Measurements from ENCODE around the gene METTL13.

METTL13 gene

GRCh38 chr1:171781176-171781875, at the start of gene METTL13:
Gene METTL13 (plus strand): TSS chr1:171781660. CDS start chr1:171781968, 308 bp downstream.
- peak; percentile 95 for FAIRE-seq

GRCh38 chr1:171736196-171736595, 45.3 kb upstream of the METTL13 start:
- FAIRE-seq (no peak), DNase-seq (ENCODE audit: insufficient read length, low spot score) (no peak)

More at GRCh38 chr1:171781176-171781875, at the start of gene METTL13:
- DNase-seq (ENCODE audit: insufficient read length, low spot score): peak; percentile 98

- DNase-seq (ENCODE audit: insufficient read length, low spot score): no peak
- FAIRE-seq: no peak
Measured at GRCh38 chr1:171738911-171739310, 42.5 kb upstream of the METTL13 start.

GRCh38 chr1:171739656-171740055, 41.8 kb upstream of the METTL13 start:
- FAIRE-seq (no peak), DNase-seq (ENCODE audit: insufficient read length, low spot score) (no peak)

- FAIRE-seq (no peak), DNase-seq (ENCODE audit: insufficient read length, low spot score) (no peak)
Measured at GRCh38 chr1:171740356-171740863, 41.0 kb upstream of the METTL13 start.

GRCh38 chr1:171740987-171741871, 40.2 kb upstream of the METTL13 start:
- FAIRE-seq (no peak), DNase-seq (ENCODE audit: insufficient read length, low spot score) (peak; percentile 13)

- peak; percentile 13 for FAIRE-seq
Measured at GRCh38 chr1:171741872-171742576, 39.4 kb upstream of the METTL13 start, which contains the start of gene VAMP4. Gene VAMP4 (minus strand): TSS chr1:171742065. CDS start chr1:171738414, 3,651 bp downstream.

GRCh38 chr1:171742577-171742922, 38.9 kb upstream of the METTL13 start:
- DNase-seq (ENCODE audit: insufficient read length, low spot score): peak; percentile 22
- FAIRE-seq: no peak

More at GRCh38 chr1:171741872-171742576, 39.4 kb upstream of the METTL13 start, which contains the start of gene VAMP4:
- DNase-seq (ENCODE audit: insufficient read length, low spot score): peak; percentile 72

GRCh38 chr1:171743081-171743870, 38.2 kb upstream of the METTL13 start:
- no peak for FAIRE-seq
- DNase-seq (ENCODE audit: insufficient read length, low spot score): no peak

GRCh38 chr1:171744986-171745385, 36.5 kb upstream of the METTL13 start:
- DNase-seq (ENCODE audit: insufficient read length, low spot score): no peak
- no peak for FAIRE-seq

- FAIRE-seq: no peak
- DNase-seq (ENCODE audit: insufficient read length, low spot score): no peak
Measured at GRCh38 chr1:171748651-171749050, 32.8 kb upstream of the METTL13 start.

GRCh38 chr1:171751221-171751620, 30.2 kb upstream of the METTL13 start:
- DNase-seq (ENCODE audit: insufficient read length, low spot score) (no peak), FAIRE-seq (no peak)

GRCh38 chr1:171753182-171753581, 28.3 kb upstream of the METTL13 start:
- DNase-seq (ENCODE audit: insufficient read length, low spot score) (no peak), FAIRE-seq (no peak)

- DNase-seq (ENCODE audit: insufficient read length, low spot score) (no peak), FAIRE-seq (no peak)
Measured at GRCh38 chr1:171753685-171754352, 27.6 kb upstream of the METTL13 start.

- no peak for FAIRE-seq
- no peak for DNase-seq (ENCODE audit: insufficient read length, low spot score)
Measured at GRCh38 chr1:171754353-171754705, 27.1 kb upstream of the METTL13 start.

GRCh38 chr1:171754971-171755370, 26.5 kb upstream of the METTL13 start:
- FAIRE-seq: no peak
- no peak for DNase-seq (ENCODE audit: insufficient read length, low spot score)

GRCh38 chr1:171756856-171757255, 24.6 kb upstream of the METTL13 start:
- DNase-seq (ENCODE audit: insufficient read length, low spot score): no peak
- FAIRE-seq: no peak

- no peak for DNase-seq (ENCODE audit: insufficient read length, low spot score)
Measured at GRCh38 chr1:171758011-171758410, 23.4 kb upstream of the METTL13 start.

GRCh38 chr1:171762143-171762563, 19.3 kb upstream of the METTL13 start:
- FAIRE-seq (no peak), DNase-seq (ENCODE audit: insufficient read length, low spot score) (no peak)

More at GRCh38 chr1:171758011-171758410, 23.4 kb upstream of the METTL13 start:
- no peak for FAIRE-seq
